Epidermal melanocyte (primary cell): ENCODE data around the gene UBE2D3.
A peak's percentile ranks its signal among the peaks of the same experiment; 100 is the strongest.
"Not testable (repeated sequence)": the region's sequence is repeated elsewhere in the genome, so short reads cannot be mapped to it uniquely, and the experiment has no call there.

Source experiments
- DNase-seq: peaks from one replicate; pipeline ENCODE4 v3.0.0; 2011; ENCODE audit warnings: low spot score; ENCODE audit not compliant: insufficient read length

Gene UBE2D3

GRCh38 chr4:102832105-102832504, 4.8 kb upstream of the UBE2D3 start:
- DNase-seq, result no peak

- DNase-seq, result no peak
These were observed 2.5 kb upstream of the UBE2D3 start for GRCh38 chr4:102829803-102830202.

GRCh38 chr4:102828497-102828808, 1.1 kb upstream of the UBE2D3 start:
- DNase-seq, result peak; percentile 21

- DNase-seq, result peak; percentile 69
These were observed 534 bp upstream of the UBE2D3 start for GRCh38 chr4:102827674-102828496.

GRCh38 chr4:102826105-102826889, 1.1 kb downstream of the UBE2D3 start:
- no peak for DNase-seq

GRCh38 chr4:102825261-102826091, 1.9 kb downstream of the UBE2D3 start:
- DNase-seq, result no peak

GRCh38 chr4:102824398-102824797, 3.0 kb downstream of the UBE2D3 start:
- no peak for DNase-seq

- DNase-seq, result no peak
These were observed 3.5 kb downstream of the UBE2D3 start for GRCh38 chr4:102823897-102824296.

- no peak for DNase-seq
These were observed 3.9 kb downstream of the UBE2D3 start for GRCh38 chr4:102823464-102823863.

- DNase-seq, result no peak
These were observed 7.6 kb downstream of the UBE2D3 start for GRCh38 chr4:102819588-102820365.

GRCh38 chr4:102819100-102819499, 8.3 kb downstream of the UBE2D3 start:
- not testable (repeated sequence) for DNase-seq

GRCh38 chr4:102817613-102818268, 9.6 kb downstream of the UBE2D3 start:
- DNase-seq, result no peak

GRCh38 chr4:102817021-102817605, 10.2 kb downstream of the UBE2D3 start:
- no peak for DNase-seq

GRCh38 chr4:102815981-102816380, 11.4 kb downstream of the UBE2D3 start:
- no peak for DNase-seq

GRCh38 chr4:102809691-102810090, 17.7 kb downstream of the UBE2D3 start:
- DNase-seq, result no peak

- DNase-seq, result no peak
These were observed 18.2 kb downstream of the UBE2D3 start for GRCh38 chr4:102809190-102809589.

GRCh38 chr4:102808009-102808408, 19.3 kb downstream of the UBE2D3 start:
- no peak for DNase-seq

GRCh38 chr4:102807345-102807744, 20.0 kb downstream of the UBE2D3 start:
- DNase-seq, result no peak

GRCh38 chr4:102799816-102800215, 27.5 kb downstream of the UBE2D3 start:
- no peak for DNase-seq

- DNase-seq, result no peak
These were observed 32.4 kb downstream of the UBE2D3 start for GRCh38 chr4:102794999-102795398.
